BE2C (cell line): ENCODE measurements around the gene PATE1. TPM values are rescaled to one million over a fixed set of nuclear protein-coding genes. Genes with fewer than 3 reads are reported as not detected.
"Not testable (repeated sequence)": the region's sequence is repeated elsewhere in the genome, so short reads cannot be mapped to it uniquely, and the experiment has no call there.

Source experiments
- DNase-seq: peaks from one replicate; pipeline ENCODE4 v3.0.0-alpha.2; 2020
- H3K27me3 ChIP-seq: fragments of 250-450 bp; sonication (Bioruptor Pico); 2 replicates; pipeline ENCODE4 v1.5.1; 2020; ENCODE audit warnings: mild to moderate bottlenecking
- H3K36me3 ChIP-seq: fragments of 250-450 bp; sonication (Bioruptor Pico); 2 replicates; pipeline ENCODE4 v1.5.1; 2020; ENCODE audit warnings: mild to moderate bottlenecking
- H3K4me1 ChIP-seq: fragments of 250-450 bp; sonication (Bioruptor Pico); 2 replicates; pipeline ENCODE4 v1.5.1; 2020
- H3K4me3 ChIP-seq: 2 replicates; pipeline ENCODE4 v1.5.1; 2011; ENCODE audit warnings: low read depth, low read length
- H3K9me3 ChIP-seq: fragments of 250-450 bp; sonication (Bioruptor Pico); 2 replicates; pipeline ENCODE4 v1.5.1; 2020
- polyA plus RNA-seq: library from polyadenylated mRNA; unstranded; fragments of >200 nt; gene quantifications from one replicate; pipeline ENCODE4 v1.2.1, GENCODE V29; 2012; ENCODE audit warnings: low read depth, missing spikeins; ENCODE audit not compliant: insufficient read length, insufficient read depth
- TF ChIP-seq, protein P1 (sequence below): IDR thresholded peaks from 2 replicates; pipeline ENCODE4 v1.5.1; 2012; ENCODE audit warnings: mild to moderate bottlenecking, low read depth, low read length

The PATE1 gene, protein sequence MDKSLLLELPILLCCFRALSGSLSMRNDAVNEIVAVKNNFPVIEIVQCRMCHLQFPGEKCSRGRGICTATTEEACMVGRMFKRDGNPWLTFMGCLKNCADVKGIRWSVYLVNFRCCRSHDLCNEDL
- polyA plus RNA-seq, result not detected

DNA sequence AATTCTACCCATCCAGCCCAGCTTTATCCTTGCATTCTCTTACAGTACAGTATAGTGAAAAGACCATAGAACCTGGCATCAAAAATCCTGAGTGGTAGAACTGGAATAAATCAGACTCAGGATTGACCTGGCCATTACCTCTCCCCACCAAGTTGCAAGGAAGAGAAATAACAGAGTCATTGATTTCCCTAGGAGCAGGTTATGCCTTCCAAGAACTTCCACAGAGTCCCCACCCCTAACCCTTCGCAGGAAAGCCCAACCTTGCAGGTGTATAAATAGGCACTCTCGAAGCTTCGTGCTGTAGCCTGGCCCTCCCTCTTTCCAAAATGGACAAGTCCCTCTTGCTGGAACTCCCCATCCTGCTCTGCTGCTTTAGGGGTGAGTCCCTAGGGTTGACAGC lies at the start of gene PATE1:
Gene PATE1 (plus strand): TSS at position 301 of the 400 bp plus-strand sequence. CDS start 26 bp downstream, at position 327.
- H3K27me3 ChIP-seq, result peaks cover 24% of the 10 kb centered on the region; the same call in 1 of the 2 replicates
- H3K4me3 ChIP-seq, result no peak within 1 kb of the TSS
- no peaks in the 10 kb centered on the region for H3K4me1 ChIP-seq
- no peak for DNase-seq
- TF ChIP-seq, protein P1, sequence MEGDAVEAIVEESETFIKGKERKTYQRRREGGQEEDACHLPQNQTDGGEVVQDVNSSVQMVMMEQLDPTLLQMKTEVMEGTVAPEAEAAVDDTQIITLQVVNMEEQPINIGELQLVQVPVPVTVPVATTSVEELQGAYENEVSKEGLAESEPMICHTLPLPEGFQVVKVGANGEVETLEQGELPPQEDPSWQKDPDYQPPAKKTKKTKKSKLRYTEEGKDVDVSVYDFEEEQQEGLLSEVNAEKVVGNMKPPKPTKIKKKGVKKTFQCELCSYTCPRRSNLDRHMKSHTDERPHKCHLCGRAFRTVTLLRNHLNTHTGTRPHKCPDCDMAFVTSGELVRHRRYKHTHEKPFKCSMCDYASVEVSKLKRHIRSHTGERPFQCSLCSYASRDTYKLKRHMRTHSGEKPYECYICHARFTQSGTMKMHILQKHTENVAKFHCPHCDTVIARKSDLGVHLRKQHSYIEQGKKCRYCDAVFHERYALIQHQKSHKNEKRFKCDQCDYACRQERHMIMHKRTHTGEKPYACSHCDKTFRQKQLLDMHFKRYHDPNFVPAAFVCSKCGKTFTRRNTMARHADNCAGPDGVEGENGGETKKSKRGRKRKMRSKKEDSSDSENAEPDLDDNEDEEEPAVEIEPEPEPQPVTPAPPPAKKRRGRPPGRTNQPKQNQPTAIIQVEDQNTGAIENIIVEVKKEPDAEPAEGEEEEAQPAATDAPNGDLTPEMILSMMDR, result no peak
- H3K9me3 ChIP-seq, result no peaks in the 10 kb centered on the region
- H3K36me3 ChIP-seq, result no peaks in the 10 kb centered on the region

DNA sequence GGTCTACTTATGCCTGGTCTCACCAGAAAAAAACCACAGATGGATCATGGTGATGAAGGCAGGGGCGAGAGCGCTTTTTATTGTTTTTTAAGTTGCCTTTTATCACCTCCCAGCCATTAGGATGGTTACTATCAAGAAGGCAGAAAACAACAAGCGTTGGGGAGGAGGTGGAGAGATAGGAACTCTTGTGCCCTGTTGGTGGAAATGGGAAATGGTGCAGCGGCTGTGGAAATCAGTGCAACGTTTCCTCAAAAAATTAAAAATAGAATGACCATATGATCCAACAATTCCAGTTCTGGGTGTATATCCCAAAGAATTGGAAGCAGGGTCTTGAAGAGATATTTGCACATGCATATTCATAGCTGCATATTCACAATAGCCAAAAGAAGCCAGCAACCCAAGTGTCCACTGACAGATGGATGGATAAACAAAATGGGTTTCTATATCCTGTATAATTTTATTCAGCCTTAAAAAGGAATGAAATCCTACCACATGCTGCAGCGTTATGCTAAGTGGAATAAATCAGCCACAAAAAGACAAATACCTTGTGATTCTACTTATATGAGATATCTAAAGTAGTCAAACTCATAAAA lies 45.0 kb upstream of the PATE1 start:
- TF ChIP-seq, protein P1, result 0 out of 2 replicates have a peak, but pooled peaks have one; percentile 2
- Histone ChIP-seq H3K4me3 (no peak overlapping the region), H3K9me3 (0 out of 2 replicates have a peak, but pooled peaks cover 4% of the 10 kb centered on the region), H3K27me3 (peaks cover 6% of the 10 kb centered on the region; the same call in 1 of the 2 replicates), H3K4me1 (no peaks in the 10 kb centered on the region), H3K36me3 (no peaks in the 10 kb centered on the region)
- DNase-seq, result no peak

DNA sequence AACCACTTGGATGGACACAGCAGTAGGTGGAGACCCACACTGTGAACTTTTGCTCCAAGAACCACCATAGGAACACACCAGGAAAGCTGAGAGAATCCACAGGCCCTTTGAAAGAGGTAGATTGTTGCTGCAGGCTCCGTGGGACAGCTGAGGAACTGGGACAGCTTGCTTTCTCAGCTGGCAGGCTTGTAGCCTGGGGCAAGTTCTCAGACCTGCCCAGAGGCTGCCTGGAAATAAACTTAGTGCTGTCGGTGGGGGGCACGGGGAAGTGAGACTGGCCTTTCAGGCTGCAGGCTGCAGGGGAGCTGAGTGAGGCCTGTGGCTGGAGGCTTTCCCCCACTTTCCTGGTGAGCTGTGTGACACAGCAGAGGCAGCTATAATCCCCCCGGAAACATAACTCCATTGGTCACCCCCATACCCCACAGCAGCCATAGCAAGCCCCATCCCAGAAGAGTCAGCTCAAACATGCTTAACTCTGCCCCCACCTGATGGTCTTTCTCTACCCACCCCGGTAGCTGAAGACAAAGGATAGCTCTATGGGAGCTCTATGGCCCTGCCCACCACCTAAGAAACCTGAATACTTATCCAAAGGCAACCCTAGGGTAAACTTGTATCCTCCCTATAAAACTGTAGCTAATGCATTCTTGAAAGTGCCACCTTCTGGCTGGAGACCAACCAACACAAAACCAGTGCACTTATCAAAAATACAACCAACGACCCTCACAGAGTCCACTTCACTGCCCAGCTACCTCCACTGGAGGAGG lies 44.0 kb upstream of the PATE1 start:
- H3K9me3 ChIP-seq, result 0 out of 2 replicates have a peak, but pooled peaks cover 4% of the 10 kb centered on the region
- H3K4me1 ChIP-seq, result no peaks in the 10 kb centered on the region
- no peak for DNase-seq
- no peak overlapping the region for H3K4me3 ChIP-seq
- TF ChIP-seq, protein P1, result no peak
- peaks cover 6% of the 10 kb centered on the region; the same call in 1 of the 2 replicates for H3K27me3 ChIP-seq
- no peaks in the 10 kb centered on the region for H3K36me3 ChIP-seq

DNA sequence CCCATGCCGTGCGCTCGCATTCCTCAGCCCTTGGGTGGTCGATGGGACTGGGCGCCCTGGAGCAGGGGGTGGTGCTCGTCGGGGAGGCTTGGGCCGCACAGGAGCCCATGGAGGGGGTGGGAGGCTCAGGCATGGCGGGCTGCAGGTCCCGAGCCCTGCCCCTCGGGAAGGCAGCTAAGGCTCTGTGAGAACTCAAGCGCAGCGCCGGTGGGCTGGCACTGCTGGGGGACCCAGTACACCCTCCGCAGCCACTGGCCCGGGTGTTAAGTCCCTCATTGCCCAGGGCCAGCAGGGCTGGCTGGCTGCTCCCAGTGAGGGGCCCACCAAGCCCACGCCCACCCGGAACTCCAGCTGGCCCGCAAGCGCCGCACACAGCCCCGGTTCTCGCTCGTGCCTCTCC lies 41.4 kb upstream of the PATE1 start:
- H3K36me3 ChIP-seq, H3K4me1 ChIP-seq, H3K9me3 ChIP-seq, H3K4me3 ChIP-seq, H3K27me3 ChIP-seq, DNase-seq: not testable (repeated sequence)

DNA sequence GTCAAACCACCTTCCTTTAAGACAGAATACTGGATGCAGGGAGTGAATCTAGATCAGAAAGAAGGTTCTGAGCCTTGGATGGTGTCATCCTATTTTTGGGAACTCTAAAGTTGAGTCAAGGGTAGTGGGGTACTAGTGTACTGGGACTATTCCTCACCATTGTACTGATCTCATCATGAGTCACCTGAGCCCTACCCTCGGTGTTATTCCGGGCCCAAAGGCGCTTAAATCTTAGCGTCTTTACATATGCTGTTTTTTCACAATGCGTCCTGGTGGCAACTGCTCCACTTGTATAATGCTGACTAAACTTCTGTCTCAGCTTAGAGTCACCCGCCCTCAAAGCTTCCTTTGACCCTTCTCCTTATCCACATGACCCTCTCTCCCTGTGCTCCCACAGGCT lies 25.3 kb upstream of the PATE1 start:
- no peak overlapping the region for H3K4me3 ChIP-seq
- H3K36me3 ChIP-seq, result no peaks in the 10 kb centered on the region
- H3K4me1 ChIP-seq, result no peaks in the 10 kb centered on the region
- no peaks in the 10 kb centered on the region for H3K9me3 ChIP-seq
- TF ChIP-seq, protein P1, result no peak
- no peaks in the 10 kb centered on the region; the same call in 1 of the 2 replicates for H3K27me3 ChIP-seq
- no peak for DNase-seq

DNA sequence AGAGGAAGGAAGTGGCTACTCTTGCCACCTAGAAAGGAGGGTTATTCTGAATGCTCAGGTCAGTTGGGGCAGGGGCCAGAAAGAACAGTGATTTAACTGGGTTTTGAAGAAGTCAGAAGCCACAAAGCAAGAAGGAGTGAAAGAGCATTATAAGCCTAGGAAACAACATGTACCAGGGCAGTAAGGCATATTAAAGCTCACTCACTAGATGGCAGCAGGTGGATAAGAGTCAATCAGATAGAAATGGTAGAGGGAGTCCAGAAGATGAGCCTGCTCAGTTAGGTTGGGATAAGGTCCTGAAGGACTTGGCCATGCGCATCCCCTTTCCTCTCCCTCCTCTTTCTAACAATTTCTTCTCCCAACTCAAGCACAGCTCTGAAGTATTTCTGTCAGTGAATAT lies 22.0 kb upstream of the PATE1 start:
- H3K4me3 ChIP-seq, result no peak overlapping the region

More for the DNA sequence above, 22.0 kb upstream of the PATE1 start:
- H3K9me3 ChIP-seq, result no peaks in the 10 kb centered on the region
- no peaks in the 10 kb centered on the region for H3K4me1 ChIP-seq
- no peaks in the 10 kb centered on the region for H3K36me3 ChIP-seq
- DNase-seq, result no peak
- no peaks in the 10 kb centered on the region; the same call in none of the 2 replicates for H3K27me3 ChIP-seq
- TF ChIP-seq, protein P1, result peak; percentile 25; the same call in 1 of the 2 replicates
